HCT116 (cell line): ENCODE data around the gene SLC30A4.

Experiments
- CTCF ChIP-seq, 3 experiments: fragments of 200-600 bp in 1 of 3; sonication (generic) in 1 of 3; IDR thresholded peaks in 2 of 3; conservative IDR thresholded peaks in 1 of 3; 2 replicates each; pipeline ENCODE4 v1.5.1; 2012 to 2017; ENCODE audit warnings: low read depth in 2 of 3, low read length in 2 of 3, antibody characterized with exemption in 1 of 3, borderline replicate concordance in 1 of 3, control low read depth in 1 of 3, mild to moderate bottlenecking in 1 of 3, mixed read lengths in 1 of 3, mixed run types in 1 of 3, moderate library complexity in 1 of 3; ENCODE audit not compliant: insufficient read depth in 1 of 3
- EZH2 ChIP-seq: fragments of 200-600 bp; sonication (generic); IDR thresholded peaks from 2 replicates; pipeline ENCODE4 v1.6.1; 2017; ENCODE audit warnings: antibody characterized with exemption, mixed run types
- POLR2A ChIP-seq: IDR thresholded peaks from 2 replicates; pipeline ENCODE4 v1.7.0; 2011; ENCODE audit warnings: borderline replicate concordance; ENCODE audit not compliant: insufficient read depth, insufficient read length; ENCODE audit errors: extremely low read depth

GRCh38 chr15:45540531-45540930 is 18.0 kb upstream of the SLC30A4 start:
- TF ChIP-seq CTCF (IDR thresholded peaks at IDR 0.05 in 2 of 3, conservative IDR thresholded peaks at IDR 0.05 in 1 of 3; ENCODE audit: borderline replicate concordance in 1 of 3, insufficient read depth in 1 of 3, low read depth in 2 of 3, low read length in 2 of 3) (no peak), EZH2 (no peak), POLR2A (no peak)
